SK-N-SH treated with all-trans-retinoic acid at 6 μM for 48 hours (cell line): Measurements from ENCODE around the gene ZNF575.

Experiments
- ATAC-seq: fragments of 200-7000 bp; cut with Tn5 transposase; 3 replicates; pipeline ENCODE4 v1.9.1; 2020; ENCODE audit warnings: mild to moderate bottlenecking, moderate library complexity
- ARNTL ChIP-seq: fragments of 450-650 bp; formaldehyde crosslinking; IDR thresholded peaks from 2 replicates; pipeline ENCODE4 v1.5.0; 2020; ENCODE audit warnings: low read depth, mild to moderate bottlenecking, moderate library complexity, borderline replicate concordance
- CREB5 ChIP-seq: fragments of 250-450 bp; sonication (Bioruptor Pico); IDR thresholded peaks from 2 replicates; pipeline ENCODE4 v1.5.1; 2020; ENCODE audit warnings: low read depth, mild to moderate bottlenecking, moderate library complexity
- CSDC2 ChIP-seq: fragments of 250-450 bp; sonication (Bioruptor Pico); IDR thresholded peaks from 2 replicates; pipeline ENCODE4 v1.5.0; 2020; ENCODE audit warnings: mild to moderate bottlenecking, moderate library complexity
- CSRNP3 ChIP-seq: fragments of 250-450 bp; sonication (Bioruptor Pico); IDR thresholded peaks from 2 replicates; pipeline ENCODE4 v1.5.1; 2021; ENCODE audit warnings: mild to moderate bottlenecking, moderate library complexity
- ESRRG ChIP-seq: fragments of 250-450 bp; sonication (Bioruptor Pico); IDR thresholded peaks from 2 replicates; pipeline ENCODE4 v1.6.1; 2021; ENCODE audit warnings: mild to moderate bottlenecking
- GLIS3 ChIP-seq: fragments of 250-450 bp; sonication (Bioruptor Pico); IDR thresholded peaks from 2 replicates; pipeline ENCODE4 v1.5.0; 2020; ENCODE audit warnings: mild to moderate bottlenecking, moderate library complexity
- ISL1 ChIP-seq: fragments of 250-450 bp; sonication (Bioruptor Pico); IDR thresholded peaks from 2 replicates; pipeline ENCODE4 v2.1.2; 2022; ENCODE audit warnings: mild to moderate bottlenecking, moderate library complexity
- OSR1 ChIP-seq: fragments of 250-450 bp; sonication (Bioruptor Pico); IDR thresholded peaks from 2 replicates; pipeline ENCODE4 v1.8.0; 2022; ENCODE audit warnings: moderate library complexity, mild to moderate bottlenecking, inconsistent platforms
- PATZ1 ChIP-seq: fragments of 250-450 bp; sonication (Bioruptor Pico); IDR thresholded peaks from 2 replicates; pipeline ENCODE4 v1.8.0; 2020; ENCODE audit warnings: mild to moderate bottlenecking, moderate library complexity, borderline replicate concordance
- POU6F1 ChIP-seq: fragments of 250-450 bp; sonication (Bioruptor Pico); IDR thresholded peaks from 2 replicates; pipeline ENCODE4 v1.8.0; 2021; ENCODE audit warnings: low read depth, mild to moderate bottlenecking, moderate library complexity, borderline replicate concordance
- PPARA ChIP-seq: fragments of 250-450 bp; sonication (Bioruptor Pico); IDR thresholded peaks from 2 replicates; pipeline ENCODE4 v1.5.0; 2020; ENCODE audit warnings: mild to moderate bottlenecking, borderline replicate concordance
- RARB ChIP-seq: fragments of 250-450 bp; sonication (Bioruptor Pico); IDR thresholded peaks from 2 replicates; pipeline ENCODE4 v1.8.0; 2021; ENCODE audit warnings: mild to moderate bottlenecking, moderate library complexity
- SNAI2 ChIP-seq: fragments of 250-450 bp; sonication (Bioruptor Pico); IDR thresholded peaks from 2 replicates; pipeline ENCODE4 v1.5.0; 2020; ENCODE audit warnings: mild to moderate bottlenecking, moderate library complexity
- TCF4 ChIP-seq: fragments of 250-450 bp; sonication (Bioruptor Pico); IDR thresholded peaks from 2 replicates; pipeline ENCODE4 v1.8.0; 2021; ENCODE audit warnings: mild to moderate bottlenecking, moderate library complexity, borderline replicate concordance
- TOX ChIP-seq: fragments of 250-450 bp; sonication (Bioruptor Pico); IDR thresholded peaks from 2 replicates; pipeline ENCODE4 v1.8.0; 2021; ENCODE audit warnings: mild to moderate bottlenecking, moderate library complexity, borderline replicate concordance
- TSHZ2 ChIP-seq: fragments of 250-450 bp; sonication (Bioruptor Pico); IDR thresholded peaks from 2 replicates; pipeline ENCODE4 v1.5.0; 2020; ENCODE audit warnings: mild to moderate bottlenecking, moderate library complexity
- ZC3H10 ChIP-seq: fragments of 250-450 bp; sonication (Bioruptor Pico); IDR thresholded peaks from 2 replicates; pipeline ENCODE4 v1.5.1; 2021; ENCODE audit warnings: mild to moderate bottlenecking, moderate library complexity
- ZFP3 ChIP-seq: fragments of 250-450 bp; sonication (Bioruptor Pico); IDR thresholded peaks from 2 replicates; pipeline ENCODE4 v1.5.0; 2020; ENCODE audit warnings: mild to moderate bottlenecking, moderate library complexity
- ZNF565 ChIP-seq: fragments of 450-650 bp; formaldehyde crosslinking; conservative IDR thresholded peaks from 2 replicates; pipeline ENCODE4 v1.5.0; 2020; ENCODE audit warnings: low read depth, mild to moderate bottlenecking, moderate library complexity
- ZNF70 ChIP-seq: fragments of 450-650 bp; formaldehyde crosslinking; IDR thresholded peaks from 2 replicates; pipeline ENCODE4 v1.5.0; 2020; ENCODE audit warnings: mild to moderate bottlenecking, moderate library complexity
- ZNF8 ChIP-seq: fragments of 450-650 bp; formaldehyde crosslinking; IDR thresholded peaks from 2 replicates; pipeline ENCODE4 v1.5.0; 2020; ENCODE audit warnings: mild to moderate bottlenecking, moderate library complexity

Gene ZNF575

GRCh38 chr19:43505941-43506340, 27.0 kb upstream of the ZNF575 start (continued):
- TF ChIP-seq GLIS3 (CRISPR knock-in tag) = no peak
- TF ChIP-seq CSRNP3 = no peak
- TF ChIP-seq, all 23 proteins: peak for 0

- TF ChIP-seq ESRRG (no peak), PATZ1 (CRISPR knock-in tag) (no peak), ZFP3 (CRISPR knock-in tag) (no peak), RARB (CRISPR knock-in tag) (no peak), SNAI2 (CRISPR knock-in tag) (no peak), POU6F1 (no peak), TCF4 (CRISPR knock-in tag) (no peak), CREB5 (no peak), CSDC2 (CRISPR knock-in tag) (no peak), PPARA (CRISPR knock-in tag) (no peak), ISL1 (CRISPR knock-in tag) (no peak), OSR1 (no peak), CSRNP3 (no peak), TSHZ2 (no peak)
- no peak for ATAC-seq
These were observed 26.4 kb upstream of the ZNF575 start for GRCh38 chr19:43506629-43507028.

GRCh38 chr19:43507880-43508279, 25.1 kb upstream of the ZNF575 start:
- TF ChIP-seq TOX (CRISPR knock-in tag) (no peak), PPARA (CRISPR knock-in tag) (no peak), CSDC2 (CRISPR knock-in tag) (no peak), ISL1 (CRISPR knock-in tag) (no peak), GLIS3 (CRISPR knock-in tag) (no peak), SNAI2 (CRISPR knock-in tag) (no peak)
- TF ChIP-seq, all 23 proteins: peak for 0
- no peak for ATAC-seq

- ATAC-seq = no peak
- TF ChIP-seq ZC3H10 (CRISPR knock-in tag) (no peak), PPARA (CRISPR knock-in tag) (no peak), ZNF70 (no peak), ZNF565 (CRISPR knock-in tag) (no peak), ISL1 (CRISPR knock-in tag) (no peak), TSHZ2 (no peak), CSDC2 (CRISPR knock-in tag) (no peak), OSR1 (no peak), SNAI2 (CRISPR knock-in tag) (no peak), TCF4 (CRISPR knock-in tag) (no peak), CREB5 (no peak), ARNTL (CRISPR knock-in tag) (no peak), ZNF8 (no peak), RARB (CRISPR knock-in tag) (no peak)
These were observed 22.3 kb upstream of the ZNF575 start for GRCh38 chr19:43510713-43511112.
